HG03139 (cell line): ENCODE data around the gene ACY1.

ENCODE experiments used
- ATAC-seq: cut with Tn5 transposase; IDR thresholded peaks from one replicate; pipeline ENCODE4 v1.9.1; 2021; ENCODE audit not compliant: unreplicated experiment

Gene ACY1

GRCh38 chr3:51962854-51963530 is 20.3 kb upstream of the ACY1 start:
- no peak for ATAC-seq

- no peak for ATAC-seq
Observed at GRCh38 chr3:51963951-51964451, 19.3 kb upstream of the ACY1 start.

- ATAC-seq, result no peak
Observed at GRCh38 chr3:51964521-51964920, 18.8 kb upstream of the ACY1 start.

- ATAC-seq, result no peak
Observed at GRCh38 chr3:51966016-51966415, 17.3 kb upstream of the ACY1 start.

GRCh38 chr3:51966486-51966885 is 16.8 kb upstream of the ACY1 start:
- ATAC-seq, result no peak

- no peak for ATAC-seq
Observed at GRCh38 chr3:51966922-51967383, 16.4 kb upstream of the ACY1 start.

GRCh38 chr3:51967384-51968169 is 15.8 kb upstream of the ACY1 start, which contains the start of gene PCBP4:
Gene PCBP4 (minus strand): TSS chr3:51967454. CDS start chr3:51961240, 6,214 bp downstream.
- no peak for ATAC-seq

GRCh38 chr3:51968170-51968775 is 15.1 kb upstream of the ACY1 start:
- ATAC-seq, result no peak

- no peak for ATAC-seq
Observed at GRCh38 chr3:51968883-51969678, 14.3 kb upstream of the ACY1 start.

GRCh38 chr3:51969841-51970240 is 13.5 kb upstream of the ACY1 start:
- no peak for ATAC-seq

- no peak for ATAC-seq
Observed at GRCh38 chr3:51970606-51971300, 12.6 kb upstream of the ACY1 start.

- ATAC-seq, result no peak
Observed at GRCh38 chr3:51971350-51971749, 12.0 kb upstream of the ACY1 start.

GRCh38 chr3:51974277-51974962 is 8.9 kb upstream of the ACY1 start:
- ATAC-seq, result no peak

- ATAC-seq, result peak; percentile 49
Observed at GRCh38 chr3:51974963-51975851, 8.1 kb upstream of the ACY1 start, which contains the start of gene ABHD14A. Gene ABHD14A (plus strand): TSS chr3:51975064. CDS start chr3:51975136, 72 bp downstream.

GRCh38 chr3:51975852-51976549 is 7.3 kb upstream of the ACY1 start:
- ATAC-seq, result no peak

GRCh38 chr3:51977446-51978142 is 5.7 kb upstream of the ACY1 start:
- no peak for ATAC-seq

GRCh38 chr3:51978143-51978502 is 5.2 kb upstream of the ACY1 start:
- no peak for ATAC-seq
